Small intestine (tissue), 7 donors: ENCODE measurements around the gene SRSF4. TPM values are rescaled to one million over a fixed set of nuclear protein-coding genes. Genes with fewer than 3 reads are reported as not detected.

Source experiments
- DNase-seq, 2 donors: peaks; one replicate each; pipeline versions ENCODE4 v3.0.0 to v3.0.0-alpha.2; 2013
- FAIRE-seq: peaks from 2 replicates; lab custom pipeline; 2012; peaks lifted over from hg19 to GRCh38; lab: Jason Lieb, UNC
- H3K27ac ChIP-seq, 3 donors: one replicate each; pipeline ENCODE4 v1.5.1; 2013; ENCODE audit warnings: low read length in 2 of 3, mild to moderate bottlenecking in 2 of 3, control low read depth in 1 of 3, inconsistent platforms in 1 of 3, low read depth in 1 of 3, moderate library complexity in 1 of 3
- H3K27me3 ChIP-seq, 3 donors: one replicate each; pipeline ENCODE4 v1.6.1; 2013; ENCODE audit warnings: low read length in 3 of 3, inconsistent platforms in 1 of 3; ENCODE audit not compliant: control insufficient read depth in 3 of 3, insufficient read depth in 3 of 3
- H3K36me3 ChIP-seq, 3 donors: one replicate each; pipeline ENCODE4 v1.6.1; 2013; ENCODE audit warnings: low read length in 3 of 3, inconsistent platforms in 1 of 3, low read depth in 1 of 3, mild to moderate bottlenecking in 1 of 3, moderate library complexity in 1 of 3; ENCODE audit not compliant: control insufficient read depth in 3 of 3, insufficient read depth in 2 of 3
- H3K4me1 ChIP-seq, 3 donors: one replicate each; pipeline ENCODE4 v1.6.1; 2013; ENCODE audit warnings: low read length in 2 of 3, inconsistent platforms in 1 of 3, low read depth in 1 of 3, mild to moderate bottlenecking in 1 of 3, moderate library complexity in 1 of 3; ENCODE audit not compliant: control insufficient read depth in 3 of 3, insufficient read depth in 2 of 3
- H3K4me3 ChIP-seq, 3 donors: one replicate each; pipeline ENCODE4 v1.5.1; 2013; ENCODE audit warnings: low read length in 3 of 3, control low read depth in 1 of 3, inconsistent platforms in 1 of 3, low read depth in 1 of 3, mild to moderate bottlenecking in 1 of 3, moderate library complexity in 1 of 3
- H3K9me3 ChIP-seq, 2 donors: one replicate each; pipeline ENCODE4 v1.6.1; 2013; ENCODE audit warnings: low read depth in 1 of 2, low read length in 1 of 2; ENCODE audit not compliant: control insufficient read depth in 2 of 2, insufficient read depth in 1 of 2
- WGBS, 3 donors: extraction: QIAGEN DNeasy Blood & Tissue Kit; methylation state at CpG; one replicate each; pipeline ENCODE4 v1.1.7; 2013; 5-methylcytosine and 5-hydroxymethylcytosine counted together
- polyA plus RNA-seq, 4 donors: library from polyadenylated mRNA; stranded (reverse) in 3 of 4; unstranded in 1 of 4; fragments of 200-250 nt in 3 of 4; fragments of 120-200 nt in 1 of 4; gene quantifications; one replicate each; pipeline versions ENCODE4 v1.2.1 to v1.2.3, GENCODE V29; 2013
- donor health status: healthy with polysubstance abuse.
- donor health status: control.
- donor health status: control.
- donor health status: Bipolar disorder and iron deficiency.
- donor health status: healthy.

The SRSF4 gene
- polyA plus RNA-seq, 4 donors, result 65.1 to 149 (median 85.6) TPM

DNA sequence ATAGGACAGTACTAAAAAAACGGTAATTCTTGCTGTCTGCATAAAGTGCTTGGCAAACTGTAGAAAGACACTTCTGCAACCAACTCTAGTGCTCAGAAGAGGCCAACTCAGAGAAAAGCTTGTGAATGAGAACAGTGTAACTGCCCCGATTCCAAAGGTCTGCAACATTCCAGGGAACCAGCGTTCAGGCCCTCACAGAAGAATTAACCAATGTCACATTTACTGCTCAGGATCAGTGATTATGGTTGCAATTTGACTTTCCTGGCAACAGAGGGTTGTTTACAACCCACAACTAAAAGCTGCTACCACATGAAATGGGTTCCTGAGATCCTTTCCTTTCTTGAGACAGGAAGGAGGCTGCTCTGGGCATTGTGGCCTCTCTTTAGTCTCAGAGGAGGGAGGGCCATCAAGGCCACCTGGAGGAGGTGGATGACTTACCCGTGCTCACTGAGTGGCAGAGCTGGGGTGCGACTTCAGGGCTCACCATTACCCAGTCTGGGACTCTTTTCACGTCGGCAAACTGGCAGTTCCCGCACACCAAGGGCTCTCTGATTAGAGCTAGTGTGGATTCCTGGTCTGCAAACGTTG is 15.3 kb downstream of the SRSF4 start:
- FAIRE-seq, result no peak
- no peaks in the 10 kb centered on the region for H3K27me3 ChIP-seq
- peaks cover 10 to 25% (median 13%) of the 10 kb centered on the region in 3 donors for H3K36me3 ChIP-seq
- DNase-seq, result peak; percentile 88 to 90
- 17 to 53% (median 32%) methylated on average over 9 of the region's 9 CpGs for whole genome bisulfite sequencing, 3 donors
- H3K4me3 ChIP-seq, result no peak overlapping the region
- no peaks in the 10 kb centered on the region for H3K9me3 ChIP-seq
- H3K27ac ChIP-seq, result peak overlapping the region in 2 of 3 donors; percentile 45 to 87
- H3K4me1 ChIP-seq, result peaks cover 4 to 43% (median 25%) of the 10 kb centered on the region in 3 donors

DNA sequence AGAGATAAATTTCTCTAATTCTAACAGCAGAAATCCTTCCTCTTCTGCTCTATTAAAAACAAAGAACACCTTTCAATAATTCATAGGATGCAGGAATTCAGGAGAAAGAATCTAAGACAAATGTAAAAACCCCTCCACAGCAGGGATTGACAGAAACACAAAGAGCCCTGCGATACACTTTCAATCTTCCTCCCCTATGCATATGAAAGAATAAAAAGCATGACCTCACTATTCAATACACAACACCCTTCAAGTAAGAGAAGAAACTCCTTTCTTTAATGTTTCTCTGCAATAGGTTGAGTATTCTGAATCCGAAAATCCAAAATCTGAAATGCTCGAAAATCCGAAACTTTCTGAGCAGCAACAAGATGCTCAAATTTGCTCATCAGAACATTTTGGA is 17.1 kb downstream of the SRSF4 start:
- H3K27ac ChIP-seq, result peak overlapping the region in 1 of 3 donors; percentile 87
- DNase-seq (no peak), FAIRE-seq (no peak)
- peaks cover 10 to 31% (median 16%) of the 10 kb centered on the region in 3 donors for H3K36me3 ChIP-seq
- H3K9me3 ChIP-seq, result peaks cover 0 to 3% of the 10 kb centered on the region in 2 donors
- H3K4me3 ChIP-seq, result no peak overlapping the region
- H3K27me3 ChIP-seq, result no peaks in the 10 kb centered on the region
- H3K4me1 ChIP-seq, result peaks cover 0 to 43% (median 14%) of the 10 kb centered on the region in 3 donors
- 90 to 96% (median 93%) methylated on average over 4 of the region's 4 CpGs for WGBS, 3 donors

DNA sequence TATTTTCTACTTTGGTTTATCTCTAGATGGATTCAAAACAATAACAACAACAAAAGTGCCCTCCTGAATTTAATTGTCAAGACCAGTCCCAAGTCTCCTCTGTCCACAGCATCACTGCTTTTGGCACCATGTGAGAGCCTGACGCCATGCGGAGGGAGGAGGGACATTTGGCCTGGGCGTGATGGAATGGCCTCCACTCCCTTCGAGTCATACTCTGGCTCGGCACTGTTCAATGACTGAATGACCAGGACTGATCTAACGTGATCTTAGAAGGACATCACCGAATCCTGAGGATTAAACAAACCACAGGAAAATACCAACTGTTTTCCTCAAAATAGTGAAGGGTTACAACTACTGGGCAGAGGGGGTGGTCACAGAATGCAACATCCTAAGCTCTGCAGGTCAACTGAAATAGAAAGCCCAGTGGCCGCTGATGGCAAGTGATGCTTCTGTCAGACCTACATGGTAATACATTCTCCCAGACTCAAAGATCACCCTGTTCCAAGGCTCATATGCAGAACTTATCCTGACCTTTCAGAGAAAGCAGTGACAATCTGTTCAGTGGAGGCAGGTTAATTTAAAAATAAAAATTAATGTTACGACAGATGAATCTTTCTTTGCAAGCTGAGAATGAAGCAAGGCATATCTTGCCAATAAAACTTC is 19.1 kb downstream of the SRSF4 start:
- peaks cover 0 to 20% of the 10 kb centered on the region in 2 donors for H3K9me3 ChIP-seq
- WGBS, 3 donors, result 79 to 83% (median 80%) methylated on average over 9 of the region's 9 CpGs
- peaks cover 18 to 44% (median 29%) of the 10 kb centered on the region in 3 donors for H3K36me3 ChIP-seq
- peak overlapping the region in 1 of 3 donors; percentile 17 for H3K27ac ChIP-seq
- no peaks in the 10 kb centered on the region for H3K27me3 ChIP-seq
- no peak overlapping the region for H3K4me3 ChIP-seq
- no peak for FAIRE-seq
- no peak for DNase-seq
- H3K4me1 ChIP-seq, result peaks cover 0 to 43% (median 14%) of the 10 kb centered on the region in 3 donors

DNA sequence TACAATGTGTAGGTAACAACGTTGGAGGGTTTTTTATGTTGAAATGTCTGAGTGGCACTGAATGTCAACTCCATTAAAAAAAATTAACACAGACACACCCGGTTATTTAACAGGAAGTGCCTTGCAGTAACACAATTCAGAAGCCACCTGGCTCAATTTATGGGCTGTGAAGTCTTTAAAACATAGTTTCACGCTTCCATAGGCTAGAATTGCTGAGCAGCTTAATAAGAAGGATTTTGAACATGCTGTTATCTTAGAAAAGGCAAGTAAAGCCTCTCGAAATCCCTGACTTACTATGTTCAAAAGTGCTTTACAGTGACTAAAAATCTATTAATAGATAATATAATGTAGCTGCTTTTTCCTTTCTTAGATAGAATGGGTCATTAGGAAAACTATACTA is 19.7 kb downstream of the SRSF4 start:
- FAIRE-seq (no peak), DNase-seq (no peak)
- H3K27ac ChIP-seq, result peak overlapping the region in 1 of 3 donors; percentile 17
- H3K36me3 ChIP-seq, result peaks cover 18 to 43% (median 32%) of the 10 kb centered on the region in 3 donors
- no peaks in the 10 kb centered on the region for H3K27me3 ChIP-seq
- peaks cover 0 to 44% (median 14%) of the 10 kb centered on the region in 3 donors for H3K4me1 ChIP-seq
- 23 to 47% (median 41%) methylated on average over 4 of the region's 4 CpGs for WGBS, 3 donors
- no peak overlapping the region for H3K4me3 ChIP-seq
- H3K9me3 ChIP-seq, result peaks cover 0 to 24% of the 10 kb centered on the region in 2 donors

DNA sequence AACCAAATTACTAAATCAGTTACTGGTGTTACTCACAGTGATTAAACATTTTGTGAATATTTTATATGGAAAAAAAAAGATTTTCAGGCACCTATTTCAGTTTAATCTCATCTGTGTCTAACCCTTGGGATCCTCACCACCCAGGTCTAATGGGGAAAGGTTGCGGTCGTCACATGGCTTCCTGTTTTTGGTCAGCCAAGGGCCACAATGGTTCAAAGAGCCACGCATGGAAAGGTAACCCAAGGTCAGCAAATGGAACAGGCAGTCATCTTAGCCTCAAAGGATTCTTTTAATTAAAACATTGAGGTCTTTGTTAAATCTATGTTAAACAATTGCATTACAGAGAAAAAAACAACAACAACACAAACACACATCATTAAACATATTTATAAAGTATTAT is 21.9 kb downstream of the SRSF4 start:
- Histone ChIP-seq H3K4me3 (no peak overlapping the region), H3K9me3 (peaks cover 0 to 30% of the 10 kb centered on the region in 2 donors), H3K4me1 (peaks cover 2 to 36% (median 4%) of the 10 kb centered on the region in 3 donors), H3K36me3 (peaks cover 16 to 54% (median 32%) of the 10 kb centered on the region in 3 donors), H3K27me3 (no peaks in the 10 kb centered on the region), H3K27ac (no peak overlapping the region)
- no peak for FAIRE-seq
- DNase-seq, result no peak
- 74 to 90% (median 78%) methylated on average over 3 of the region's 3 CpGs for WGBS, 3 donors

DNA sequence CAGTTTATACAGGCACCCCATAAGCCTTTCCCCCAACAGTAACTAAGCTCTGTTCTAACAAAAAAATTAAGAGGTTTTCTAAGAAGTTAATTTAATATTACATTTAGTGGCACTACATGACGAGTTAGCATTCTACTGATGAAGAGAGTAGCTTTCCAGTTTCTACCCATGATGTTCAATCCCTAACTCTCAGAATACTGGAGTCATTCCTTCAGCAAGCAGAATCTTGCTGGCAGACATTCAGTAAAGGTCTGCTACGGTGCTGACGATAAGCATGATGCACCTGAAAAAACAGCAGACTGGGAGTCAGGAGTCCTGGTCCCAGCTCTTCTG is 24.5 kb downstream of the SRSF4 start:
- WGBS, 3 donors, result 88 to 94% (median 89%) methylated on average over 3 of the region's 3 CpGs
- Histone ChIP-seq H3K9me3 (peaks cover 0 to 30% of the 10 kb centered on the region in 2 donors), H3K27me3 (no peaks in the 10 kb centered on the region), H3K36me3 (peaks cover 20 to 68% (median 37%) of the 10 kb centered on the region in 3 donors), H3K4me3 (no peak overlapping the region), H3K27ac (peak overlapping the region in 2 of 3 donors; percentile 65 to 77), H3K4me1 (peaks cover 0 to 22% (median 2%) of the 10 kb centered on the region in 3 donors)
- FAIRE-seq (no peak), DNase-seq (no peak)

DNA sequence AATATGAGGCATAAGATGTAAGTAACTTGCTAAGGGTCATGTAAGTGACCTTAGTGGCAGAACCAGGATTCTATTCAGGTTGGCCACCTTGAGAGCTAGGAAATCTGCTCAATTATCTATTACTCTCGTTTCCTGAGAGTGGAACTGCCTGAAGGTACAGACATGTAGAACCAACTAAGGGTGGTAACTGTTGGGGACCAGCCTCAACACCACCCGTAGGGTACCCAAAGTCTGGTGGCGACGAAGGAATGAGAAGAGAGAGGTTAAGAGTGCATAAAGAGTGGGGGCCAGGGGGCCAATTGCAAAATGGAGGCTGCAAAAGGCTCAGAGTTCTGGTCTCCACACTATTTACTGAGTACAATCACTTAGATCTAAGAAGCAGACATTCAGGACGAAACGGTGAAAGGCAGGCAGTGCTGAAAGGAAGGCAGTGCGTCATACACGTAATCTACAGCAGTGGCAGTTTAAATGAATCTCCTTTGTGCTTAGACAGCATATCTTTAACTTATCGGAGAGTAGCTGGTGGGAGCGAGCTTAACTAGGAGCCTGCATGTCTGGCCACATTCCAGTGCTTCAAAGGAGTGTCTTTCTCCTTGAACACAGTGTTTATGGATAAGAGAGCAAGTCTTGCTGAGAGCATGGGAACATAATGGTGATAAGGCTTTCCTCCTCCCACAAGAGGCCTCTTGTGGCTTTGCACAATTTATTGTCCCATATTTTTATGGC is 25.0 kb downstream of the SRSF4 start:
- no peaks in the 10 kb centered on the region for H3K27me3 ChIP-seq
- 33 to 51% (median 49%) methylated on average over 10 of the region's 10 CpGs for WGBS, 3 donors
- H3K27ac ChIP-seq, result peak overlapping the region; percentile 74 to 92 (median 78)
- no peak overlapping the region for H3K4me3 ChIP-seq
- FAIRE-seq (no peak), DNase-seq (peak; percentile 81 to 93)
- H3K9me3 ChIP-seq, result peaks cover 0 to 30% of the 10 kb centered on the region in 2 donors
- peaks cover 20 to 71% (median 39%) of the 10 kb centered on the region in 3 donors for H3K36me3 ChIP-seq
- peaks cover 0 to 17% (median 2%) of the 10 kb centered on the region in 3 donors for H3K4me1 ChIP-seq
